Esophagus muscularis mucosa (tissue), 2 donors: ENCODE results near the gene ORAI3.

ENCODE experiments used
- POLR2A ChIP-seq: fragments of 450-650 bp; IDR thresholded peaks from one replicate; pipeline ENCODE4 v1.6.1; 2017; ENCODE audit warnings: antibody characterized with exemption, moderate library complexity, mild to moderate bottlenecking, low read depth
- POLR2AphosphoS5 ChIP-seq, 2 donors: sonication (generic); formaldehyde crosslinking; IDR thresholded peaks; one replicate each; pipeline ENCODE4 v1.6.1; 2017; ENCODE audit warnings: antibody characterized with exemption in 2 of 2

GRCh38 chr16:30980023-30980371, 31.1 kb downstream of the ORAI3 start:
- TF ChIP-seq POLR2AphosphoS5 (IDR thresholded peaks at IDR 0.05) (no peak), POLR2A (no peak)
